Mesenchymal stem cell (in vitro differentiated cells and primary cell): ENCODE data around the gene SMDT1.
A peak's percentile ranks its signal among the peaks of the same experiment; 100 is the strongest.

ENCODE experiments used
- DNase-seq: peaks from one replicate; pipeline ENCODE4 v3.0.0-alpha.2; 2013
- H2AFZ ChIP-seq: one replicate; pipeline ENCODE4 v1.6.1; 2013; ENCODE audit warnings: low read depth, mild to moderate bottlenecking, control low read depth, inconsistent platforms, low read length, moderate library complexity
- H2AK5ac ChIP-seq: 2 replicates; pipeline ENCODE4 v1.6.1; 2013; ENCODE audit warnings: low read length, moderate library complexity, mild to moderate bottlenecking, inconsistent platforms; ENCODE audit not compliant: severe bottlenecking
- H2BK120ac ChIP-seq: one replicate; pipeline ENCODE4 v1.6.1; 2013; ENCODE audit warnings: low read depth, mild to moderate bottlenecking, inconsistent platforms, low read length, moderate library complexity
- H2BK12ac ChIP-seq, 2 experiments: one replicate each; pipeline ENCODE4 v1.6.1; 2013; ENCODE audit warnings: inconsistent platforms in 2 of 2, low read length in 2 of 2, mild to moderate bottlenecking in 2 of 2, moderate library complexity in 2 of 2, control low read depth in 1 of 2
- H2BK15ac ChIP-seq: one replicate; pipeline ENCODE4 v1.6.1; 2013; ENCODE audit warnings: mild to moderate bottlenecking, low read depth, inconsistent platforms; ENCODE audit not compliant: poor library complexity, severe bottlenecking
- H2BK5ac ChIP-seq: 2 replicates; pipeline ENCODE4 v1.6.1; 2013; ENCODE audit warnings: low read depth, mild to moderate bottlenecking, low read length, control low read depth, inconsistent platforms; ENCODE audit not compliant: poor library complexity, severe bottlenecking
- H3K14ac ChIP-seq, 2 experiments: one replicate each; pipeline ENCODE4 v1.6.1; 2013; ENCODE audit warnings: inconsistent platforms in 2 of 2, low read length in 2 of 2, control low read depth in 1 of 2, mild to moderate bottlenecking in 1 of 2, moderate library complexity in 1 of 2
- H3K18ac ChIP-seq, 2 experiments: one replicate each; pipeline ENCODE4 v1.6.1; 2013; ENCODE audit warnings: inconsistent platforms in 2 of 2, low read length in 2 of 2, control low read depth in 1 of 2, low read depth in 1 of 2, mild to moderate bottlenecking in 1 of 2
- H3K23ac ChIP-seq, 2 experiments: one replicate each; pipeline ENCODE4 v1.6.1; 2013; ENCODE audit warnings: inconsistent platforms in 2 of 2, low read length in 2 of 2, mild to moderate bottlenecking in 2 of 2, moderate library complexity in 2 of 2, control low read depth in 1 of 2
- H3K27ac ChIP-seq: 2 replicates; pipeline ENCODE4 v1.5.1; 2013; ENCODE audit warnings: mild to moderate bottlenecking, moderate library complexity, low read length, control low read depth, inconsistent platforms; ENCODE audit not compliant: poor library complexity, severe bottlenecking
- H3K27me3 ChIP-seq, 2 experiments: 2 replicates each; pipeline versions ENCODE4 v1.6.1 to v1.7.0; 2013; ENCODE audit warnings: low read length in 2 of 2, mild to moderate bottlenecking in 2 of 2, moderate library complexity in 2 of 2, control low read depth in 1 of 2, inconsistent platforms in 1 of 2; ENCODE audit not compliant: control insufficient read depth in 1 of 2, insufficient read depth in 1 of 2
- H3K36me3 ChIP-seq, 2 experiments: 2 replicates each; pipeline versions ENCODE4 v1.6.1 to v1.7.0; 2013; ENCODE audit warnings: low read length in 2 of 2, control low read depth in 1 of 2, inconsistent platforms in 1 of 2, low read depth in 1 of 2, mild to moderate bottlenecking in 1 of 2; ENCODE audit not compliant: insufficient read depth in 2 of 2, control insufficient read depth in 1 of 2
- H3K4ac ChIP-seq, 2 experiments: one replicate each; pipeline ENCODE4 v1.6.1; 2013; ENCODE audit warnings: inconsistent platforms in 2 of 2, low read length in 2 of 2, mild to moderate bottlenecking in 2 of 2, moderate library complexity in 2 of 2, control low read depth in 1 of 2, low read depth in 1 of 2
- H3K4me1 ChIP-seq: 2 replicates; pipeline ENCODE4 v1.6.1; 2013; ENCODE audit warnings: low read depth, low read length, control low read depth; ENCODE audit not compliant: control insufficient read depth, insufficient read depth
- H3K4me2 ChIP-seq: 2 replicates; pipeline ENCODE4 v1.6.1; 2013; ENCODE audit warnings: low read length, mild to moderate bottlenecking, inconsistent platforms; ENCODE audit not compliant: poor library complexity, severe bottlenecking
- H3K4me3 ChIP-seq, 2 experiments: 2 replicates each; pipeline versions ENCODE4 v1.5.1 to v1.7.0; 2013; ENCODE audit warnings: low read length in 2 of 2, mild to moderate bottlenecking in 2 of 2, control low read depth in 1 of 2, low read depth in 1 of 2; ENCODE audit not compliant: insufficient read depth in 1 of 2
- H3K79me1 ChIP-seq: replicated peaks from 2 replicates; pipeline ENCODE4 v1.6.1; 2013; ENCODE audit warnings: mild to moderate bottlenecking, control low read depth, low read length, inconsistent platforms; ENCODE audit not compliant: poor library complexity, severe bottlenecking
- H3K9ac ChIP-seq: 2 replicates; pipeline ENCODE4 v1.7.0; 2013; ENCODE audit warnings: mild to moderate bottlenecking, low read length, moderate library complexity
- H3K9me3 ChIP-seq: 2 replicates; pipeline ENCODE4 v1.7.0; 2013; ENCODE audit warnings: mild to moderate bottlenecking, low read length; ENCODE audit not compliant: control insufficient read depth
- H4K8ac ChIP-seq: one replicate; pipeline ENCODE4 v1.6.1; 2013; ENCODE audit warnings: inconsistent platforms, mild to moderate bottlenecking, low read length, moderate library complexity
- H4K91ac ChIP-seq: one replicate; pipeline ENCODE4 v1.6.1; 2013; ENCODE audit warnings: mild to moderate bottlenecking, low read length, inconsistent platforms
- WGBS: methylation state at CpG from one replicate; pipeline ENCODE4 v1.1.7; 2013; ENCODE audit warnings: mixed read lengths; 5-methylcytosine and 5-hydroxymethylcytosine counted together

SMDT1 gene

GRCh38 chr22:42068291-42068690 is 11.2 kb upstream of the SMDT1 start:
- no peak overlapping the region for H2AK5ac ChIP-seq
- peaks cover 9% of the 10 kb centered on the region for H3K4me1 ChIP-seq
- peak overlapping the region in 1 of 2 experiments; percentile 3 for H3K23ac ChIP-seq
- H2BK15ac ChIP-seq = no peak overlapping the region
- H3K79me1 ChIP-seq = peaks cover 6% of the 10 kb centered on the region
- H3K18ac ChIP-seq = no peak overlapping the region
- H3K14ac ChIP-seq = no peak overlapping the region
- no peak overlapping the region for H3K9ac ChIP-seq
- H3K4me3 ChIP-seq = no peak overlapping the region
- H4K8ac ChIP-seq = peak overlapping the region; percentile 42
- H3K4me2 ChIP-seq = no peak overlapping the region
- H2BK120ac ChIP-seq = no peak overlapping the region
- no peak overlapping the region for H2BK12ac ChIP-seq
- no peak overlapping the region for H2BK5ac ChIP-seq
- H3K27ac ChIP-seq = no peak overlapping the region
- no peak overlapping the region for H3K4ac ChIP-seq
- H2AFZ ChIP-seq = no peak overlapping the region
- peak overlapping the region; percentile 36 for H4K91ac ChIP-seq
- DNase-seq = no peak
- WGBS = 97% methylated on average over 4 of the region's 4 CpGs
- peaks cover 31 to 36% of the 10 kb centered on the region in 2 experiments for H3K36me3 ChIP-seq
- H3K27me3 ChIP-seq = no peaks in the 10 kb centered on the region
- no peaks in the 10 kb centered on the region for H3K9me3 ChIP-seq

- Histone ChIP-seq H3K14ac (peak overlapping the region in 1 of 2 experiments; percentile 37), H3K4me2 (peak overlapping the region; percentile 89), H3K18ac (peak overlapping the region in 1 of 2 experiments; percentile 88), H3K79me1 (peaks cover 6% of the 10 kb centered on the region), H3K4me3 (peak overlapping the region; percentile 59 to 79), H2BK5ac (no peak overlapping the region), H4K8ac (peak overlapping the region; percentile 45), H3K4ac (peak overlapping the region; percentile 86 to 96), H2BK12ac (peak overlapping the region in 1 of 2 experiments; percentile 55), H3K9me3 (no peaks in the 10 kb centered on the region), H3K27me3 (no peaks in the 10 kb centered on the region), H2AK5ac (no peak overlapping the region), H2BK120ac (no peak overlapping the region), H3K23ac (peak overlapping the region in 1 of 2 experiments; percentile 50), H3K9ac (peak overlapping the region; percentile 79), H4K91ac (peak overlapping the region; percentile 25), H2BK15ac (no peak overlapping the region), H3K4me1 (peaks cover 14% of the 10 kb centered on the region), H3K36me3 (peaks cover 31 to 32% of the 10 kb centered on the region in 2 experiments), H2AFZ (peak overlapping the region; percentile 64), H3K27ac (peak overlapping the region; percentile 46)
- WGBS = 20% methylated on average over 17 of the region's 19 CpGs
- DNase-seq = no peak
Observed at GRCh38 chr22:42069801-42070516, 9.5 kb upstream of the SMDT1 start.

GRCh38 chr22:42070517-42071422 is 8.7 kb upstream of the SMDT1 start, which contains the start of gene NAGA:
TSS of gene NAGA (minus strand) at chr22:42070812. CDS start at chr22:42070297, 515 bp downstream.
- Histone ChIP-seq H2BK120ac (no peak within 1 kb of the TSS), H3K27me3 (no peaks in the 10 kb centered on the region), H3K14ac (peak within 1 kb of the TSS in 1 of 2 experiments; percentile 37), H3K4me3 (peak within 1 kb of the TSS; percentile 59 to 79), H4K91ac (peak within 1 kb of the TSS; percentile 25), H3K27ac (peak within 1 kb of the TSS; percentile 46), H3K36me3 (peaks cover 26 to 28% of the 10 kb centered on the region in 2 experiments), H3K9ac (peak within 1 kb of the TSS; percentile 79), H3K4me1 (peaks cover 14% of the 10 kb centered on the region), H2BK12ac (peak within 1 kb of the TSS in 1 of 2 experiments; percentile 55), H2BK15ac (peak within 1 kb of the TSS; percentile 55), H3K4ac (peak within 1 kb of the TSS; percentile 86 to 96), H2AK5ac (no peak within 1 kb of the TSS), H3K4me2 (peak within 1 kb of the TSS; percentile 89), H4K8ac (peak within 1 kb of the TSS; percentile 92), H3K79me1 (peaks cover 6% of the 10 kb centered on the region), H3K18ac (peak within 1 kb of the TSS; percentile 78 to 88), H3K23ac (peak within 1 kb of the TSS in 1 of 2 experiments; percentile 50), H2AFZ (peak within 1 kb of the TSS; percentile 64), H3K9me3 (no peaks in the 10 kb centered on the region), H2BK5ac (peak within 1 kb of the TSS; percentile 12)
- 1% methylated on average over 50 of the region's 56 CpGs for WGBS
- DNase-seq = peak; percentile 98
